Measurements from ENCODE around the gene G0S2. TPM values are rescaled to one million over a fixed set of nuclear protein-coding genes. Genes with fewer than 3 reads are reported as not detected.

Gene G0S2
- polyA plus RNA-seq, 1 donor (not counting 4 experiments of a cell fraction or from before 2014, with no cell fraction given): 46.2 TPM

GRCh38 chr1:209705033-209705598, 29.9 kb downstream of the G0S2 start:
- no peak overlapping the region for H3K4me2 ChIP-seq (ENCODE audit: control insufficient read depth, extremely low read depth, insufficient read depth, low read depth, low read length)
- H3K9ac ChIP-seq (ENCODE audit: control insufficient read depth, extremely low read depth, insufficient read depth, low read length): no peak overlapping the region
- H3K4me1 ChIP-seq (ENCODE audit: control insufficient read depth, extremely low read depth, insufficient read depth, low read length): peaks cover 11% of the 10 kb centered on the region
- H4K20me1 ChIP-seq (ENCODE audit: control insufficient read depth, extremely low read depth, insufficient read depth, low read length): no peaks in the 10 kb centered on the region
- H3K79me2 ChIP-seq (ENCODE audit: control insufficient read depth, insufficient read depth, low read length): no peaks in the 10 kb centered on the region
- dilution Hi-C loops (cut with MboI; ENCODE audit: extremely low pct_ligation_motif_present, low sequenced_read_pairs): no loop called here
- TF ChIP-seq EZH2 (IDR thresholded peaks at IDR 0.05; ENCODE audit: low read length): no peak
- no peak for TF ChIP-seq CTCF (optimal IDR thresholded peaks at IDR 0.05 in 1 of 3, IDR thresholded peaks at IDR 0.05 in 1 of 3, conservative IDR thresholded peaks at IDR 0.05 in 1 of 3; ENCODE audit: extremely low read depth in 1 of 3, insufficient read depth in 2 of 3, low read length in 3 of 3)
- H2AFZ ChIP-seq (ENCODE audit: control insufficient read depth, low read length): no peak overlapping the region
- H3K4me3 ChIP-seq (ENCODE audit: control insufficient read depth in 2 of 3, extremely low read depth in 1 of 3, insufficient read depth in 2 of 3, low read depth in 1 of 3, low read length in 3 of 3): no peak overlapping the region
- no peaks in the 10 kb centered on the region for H3K27me3 ChIP-seq (ENCODE audit: control insufficient read depth, extremely low read depth, insufficient read depth, low read length)
- no peaks in the 10 kb centered on the region for H3K9me1 ChIP-seq (ENCODE audit: control insufficient read depth, extremely low read depth, insufficient read depth, low read length)
- H3K27ac ChIP-seq (ENCODE audit: control insufficient read depth, insufficient read depth, low read length): no peak overlapping the region
- no peak for FAIRE-seq
- DNase-seq (ENCODE audit: low read depth, low spot score): no peak
- H3K9me3 ChIP-seq (ENCODE audit: control insufficient read depth, low read depth, low read length): no peaks in the 10 kb centered on the region
- H3K36me3 ChIP-seq (ENCODE audit: control insufficient read depth in 2 of 2, extremely low read depth in 1 of 2, insufficient read depth in 2 of 2, low read length in 2 of 2): no peaks in the 10 kb centered on the region

- H3K79me2 ChIP-seq (ENCODE audit: control insufficient read depth, insufficient read depth, low read length): no peaks in the 10 kb centered on the region
- H3K27me3 ChIP-seq (ENCODE audit: control insufficient read depth, extremely low read depth, insufficient read depth, low read length): no peaks in the 10 kb centered on the region
- H4K20me1 ChIP-seq (ENCODE audit: control insufficient read depth, extremely low read depth, insufficient read depth, low read length): no peaks in the 10 kb centered on the region
- no peak overlapping the region for H3K9ac ChIP-seq (ENCODE audit: control insufficient read depth, extremely low read depth, insufficient read depth, low read length)
- dilution Hi-C loops (cut with MboI; ENCODE audit: extremely low pct_ligation_motif_present, low sequenced_read_pairs): no loop called here
- H3K4me2 ChIP-seq (ENCODE audit: control insufficient read depth, extremely low read depth, insufficient read depth, low read depth, low read length): peak overlapping the region; percentile 39
- H3K9me1 ChIP-seq (ENCODE audit: control insufficient read depth, extremely low read depth, insufficient read depth, low read length): no peaks in the 10 kb centered on the region
- peaks cover 24% of the 10 kb centered on the region for H3K4me1 ChIP-seq (ENCODE audit: control insufficient read depth, extremely low read depth, insufficient read depth, low read length)
- no peaks in the 10 kb centered on the region for H3K9me3 ChIP-seq (ENCODE audit: control insufficient read depth, low read depth, low read length)
- H3K36me3 ChIP-seq (ENCODE audit: control insufficient read depth in 2 of 2, extremely low read depth in 1 of 2, insufficient read depth in 2 of 2, low read length in 2 of 2): no peaks in the 10 kb centered on the region
- no peak overlapping the region for H3K4me3 ChIP-seq (ENCODE audit: control insufficient read depth in 2 of 3, extremely low read depth in 1 of 3, insufficient read depth in 2 of 3, low read depth in 1 of 3, low read length in 3 of 3)
- FAIRE-seq (no peak), DNase-seq (ENCODE audit: low read depth, low spot score) (no peak)
- no peak overlapping the region for H2AFZ ChIP-seq (ENCODE audit: control insufficient read depth, low read length)
- no peak for TF ChIP-seq CTCF (optimal IDR thresholded peaks at IDR 0.05 in 1 of 3, IDR thresholded peaks at IDR 0.05 in 1 of 3, conservative IDR thresholded peaks at IDR 0.05 in 1 of 3; ENCODE audit: extremely low read depth in 1 of 3, insufficient read depth in 2 of 3, low read length in 3 of 3)
- no peak for TF ChIP-seq EZH2 (IDR thresholded peaks at IDR 0.05; ENCODE audit: low read length)
- no peak overlapping the region for H3K27ac ChIP-seq (ENCODE audit: control insufficient read depth, insufficient read depth, low read length)
Observed at GRCh38 chr1:209706622-209707021, 31.4 kb downstream of the G0S2 start.
